Body of pancreas (tissue), 4 donors: ENCODE measurements around the gene ZDHHC20. TPM values are rescaled to one million over a fixed set of nuclear protein-coding genes. Genes with fewer than 3 reads are reported as not detected.

ENCODE experiments used
- ATAC-seq: fragments of 150-250 bp; one replicate; pipeline ENCODE4 v1.9.1; 2016
- DNase-seq, 4 donors: peaks; one replicate each; pipeline ENCODE4 v3.0.0-alpha.2; 2019
- H3K27ac ChIP-seq, 4 donors: fragments of 200-600 bp; sonication (generic); 1 replicate in 3 of 4; 2 replicates in 1 of 4; pipeline versions ENCODE4 v1.5.1 to v1.6.1; 2016 to 2019; ENCODE audit warnings: mild to moderate bottlenecking in 1 of 4, mixed read lengths in 1 of 4, moderate library complexity in 1 of 4
- H3K27me3 ChIP-seq, 2 donors: fragments of 200-600 bp; sonication (generic); one replicate each; pipeline ENCODE4 v1.6.0; 2016; ENCODE audit warnings: mild to moderate bottlenecking in 1 of 2
- H3K36me3 ChIP-seq, 2 donors: fragments of 200-600 bp; sonication (generic); replicated peaks in 1 of 2; 2 replicates each; pipeline ENCODE4 v1.5.1; 2016; ENCODE audit warnings: low read depth in 2 of 2; ENCODE audit not compliant: insufficient read depth in 1 of 2
- H3K4me1 ChIP-seq: fragments of 200-600 bp; sonication (generic); one replicate; pipeline ENCODE4 v1.6.0; 2016
- H3K4me3 ChIP-seq, 2 donors: fragments of 200-600 bp; sonication (generic); 1 replicate in 1 of 2; 2 replicates in 1 of 2; pipeline ENCODE4 v1.5.1; 2016 to 2019
- H3K9me3 ChIP-seq, 3 donors: fragments of 200-600 bp; sonication (generic); 1 replicate in 2 of 3; 2 replicates in 1 of 3; pipeline ENCODE4 v1.5.1; 2016
- CTCF ChIP-seq, 7 experiments: fragments of 450-650 bp in 4 of 7; fragments of 200-600 bp in 3 of 7; sonication (generic) in 3 of 7; IDR thresholded peaks; one replicate each; pipeline ENCODE4 v1.5.1; 2016 to 2019; ENCODE audit warnings: antibody characterized with exemption in 7 of 7
- POLR2A ChIP-seq, 3 donors: fragments of 450-650 bp; IDR thresholded peaks; one replicate each; pipeline ENCODE4 v1.6.1; 2016; ENCODE audit warnings: antibody characterized with exemption in 3 of 3, mild to moderate bottlenecking in 2 of 3
- WGBS, 2 donors: methylation state at CpG; one replicate each; pipeline ENCODE4 v1.1.5; 2017; 5-methylcytosine and 5-hydroxymethylcytosine counted together
- intact Hi-C: fragments of 100-400 bp; cut with DNase I; formaldehyde crosslinking; loops from one replicate; pipeline ENCODE4 v1.15.1; 2023
- total RNA-seq, 2 donors: library from RNA; depleted of rRNA; stranded (reverse); fragments of >200 nt; gene quantifications; one replicate each; pipeline ENCODE4 v1.1.0, GENCODE V29; 2016

ZDHHC20 gene
- total RNA-seq, 2 donors from 2014 or later, result 16.5 to 22.1 TPM

GRCh38 chr13:21434588-21434987, 24.5 kb downstream of the ZDHHC20 start:
- Histone ChIP-seq H3K27ac (peak overlapping the region in 1 of 4 donors; percentile 16), H3K4me3 (no peak overlapping the region), H3K27me3 (no peaks in the 10 kb centered on the region), H3K9me3 (no peaks in the 10 kb centered on the region), H3K4me1 (peaks cover 6% of the 10 kb centered on the region), H3K36me3 (no peaks in the 10 kb centered on the region)
- intact Hi-C loops, result no loop called here
- DNase-seq, result no peak
- no peak for ATAC-seq
- 70 to 87% methylated on average over 3 of the region's 3 CpGs for whole genome bisulfite sequencing, 2 donors
- TF ChIP-seq CTCF (IDR thresholded peaks at IDR 0.05) (no peak), POLR2A (IDR thresholded peaks at IDR 0.05) (no peak)

- no peak for TF ChIP-seq CTCF (IDR thresholded peaks at IDR 0.05)
- TF ChIP-seq POLR2A (IDR thresholded peaks at IDR 0.05), result no peak
- H3K9me3 ChIP-seq, result no peaks in the 10 kb centered on the region
- H3K4me1 ChIP-seq, result no peaks in the 10 kb centered on the region
- H3K27ac ChIP-seq, result no peak overlapping the region
- intact Hi-C loops, result no loop called here
- DNase-seq (no peak), ATAC-seq (no peak)
- H3K4me3 ChIP-seq, result no peak overlapping the region
- H3K27me3 ChIP-seq, result no peaks in the 10 kb centered on the region
- 68 to 95% methylated on average over 2 of the region's 2 CpGs for WGBS, 2 donors
- H3K36me3 ChIP-seq, result no peaks in the 10 kb centered on the region
Measured at GRCh38 chr13:21429211-21429610, 29.9 kb downstream of the ZDHHC20 start.

GRCh38 chr13:21427741-21428140, 31.4 kb downstream of the ZDHHC20 start:
- H3K27ac ChIP-seq, result no peak overlapping the region
- TF ChIP-seq CTCF (IDR thresholded peaks at IDR 0.05) (no peak), POLR2A (IDR thresholded peaks at IDR 0.05) (no peak)
- no peaks in the 10 kb centered on the region for H3K4me1 ChIP-seq
- H3K36me3 ChIP-seq, result no peaks in the 10 kb centered on the region
- WGBS, 2 donors, result 85 to 89% methylated on average over 2 of the region's 2 CpGs
- ATAC-seq, result no peak
- intact Hi-C loops, result no loop called here
- no peaks in the 10 kb centered on the region for H3K27me3 ChIP-seq
- DNase-seq, result no peak
- H3K9me3 ChIP-seq, result no peaks in the 10 kb centered on the region
- no peak overlapping the region for H3K4me3 ChIP-seq

GRCh38 chr13:21426238-21426637, 32.9 kb downstream of the ZDHHC20 start:
- 32 to 38% methylated on average over 1 of the region's 1 CpG for WGBS, 2 donors
- no peak for DNase-seq

More at GRCh38 chr13:21426238-21426637, 32.9 kb downstream of the ZDHHC20 start:
- Histone ChIP-seq H3K4me1 (no peaks in the 10 kb centered on the region), H3K36me3 (no peaks in the 10 kb centered on the region), H3K27me3 (no peaks in the 10 kb centered on the region), H3K4me3 (no peak overlapping the region), H3K27ac (no peak overlapping the region), H3K9me3 (no peaks in the 10 kb centered on the region)
- TF ChIP-seq CTCF (IDR thresholded peaks at IDR 0.05) (no peak), POLR2A (IDR thresholded peaks at IDR 0.05) (no peak)
- intact Hi-C loops, result no loop called here
- ATAC-seq, result no peak
